ENCODE measurements around the gene GIT2.

DNA sequence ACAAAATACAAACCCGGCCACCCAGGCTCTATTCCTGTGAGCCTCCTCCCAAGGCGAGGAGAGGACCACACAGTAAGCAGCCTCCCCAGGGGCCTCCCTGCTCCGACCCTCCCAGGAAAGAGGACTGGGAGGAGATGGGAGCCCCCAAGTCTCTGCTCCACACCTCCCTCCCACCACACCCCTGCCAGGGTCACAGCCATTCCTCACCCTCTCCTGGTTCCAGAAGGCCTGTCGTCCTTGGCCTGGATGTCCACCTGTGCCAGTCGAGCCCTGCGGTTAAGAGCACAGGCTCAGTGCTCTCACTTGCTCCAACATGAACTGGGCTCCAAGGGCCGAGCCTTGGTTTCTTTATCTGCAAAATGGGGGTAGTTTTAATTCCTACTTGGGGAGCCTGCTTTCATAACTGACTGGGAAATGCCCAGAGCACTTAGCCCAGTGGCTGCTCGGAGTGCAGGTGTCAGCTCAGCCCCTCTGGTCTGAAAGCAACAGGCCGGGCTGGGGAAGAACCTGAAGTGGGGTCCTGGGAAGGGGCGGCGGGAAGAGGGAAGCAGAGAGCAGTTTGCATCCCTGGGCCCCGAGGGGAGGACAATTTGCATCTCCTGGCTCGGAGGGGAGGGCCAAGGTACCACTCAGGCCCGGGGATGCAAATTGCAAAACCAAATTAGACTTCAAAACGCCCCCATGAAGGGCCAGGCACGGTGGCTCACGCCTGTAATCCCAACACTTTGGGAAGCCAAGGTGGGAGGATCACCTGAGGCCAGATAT is 72.5 kb downstream of the GIT2 start:
- TF ChIP-seq, protein P1, sequence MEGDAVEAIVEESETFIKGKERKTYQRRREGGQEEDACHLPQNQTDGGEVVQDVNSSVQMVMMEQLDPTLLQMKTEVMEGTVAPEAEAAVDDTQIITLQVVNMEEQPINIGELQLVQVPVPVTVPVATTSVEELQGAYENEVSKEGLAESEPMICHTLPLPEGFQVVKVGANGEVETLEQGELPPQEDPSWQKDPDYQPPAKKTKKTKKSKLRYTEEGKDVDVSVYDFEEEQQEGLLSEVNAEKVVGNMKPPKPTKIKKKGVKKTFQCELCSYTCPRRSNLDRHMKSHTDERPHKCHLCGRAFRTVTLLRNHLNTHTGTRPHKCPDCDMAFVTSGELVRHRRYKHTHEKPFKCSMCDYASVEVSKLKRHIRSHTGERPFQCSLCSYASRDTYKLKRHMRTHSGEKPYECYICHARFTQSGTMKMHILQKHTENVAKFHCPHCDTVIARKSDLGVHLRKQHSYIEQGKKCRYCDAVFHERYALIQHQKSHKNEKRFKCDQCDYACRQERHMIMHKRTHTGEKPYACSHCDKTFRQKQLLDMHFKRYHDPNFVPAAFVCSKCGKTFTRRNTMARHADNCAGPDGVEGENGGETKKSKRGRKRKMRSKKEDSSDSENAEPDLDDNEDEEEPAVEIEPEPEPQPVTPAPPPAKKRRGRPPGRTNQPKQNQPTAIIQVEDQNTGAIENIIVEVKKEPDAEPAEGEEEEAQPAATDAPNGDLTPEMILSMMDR (tag by site-specific recombination; IDR thresholded peaks at IDR 0.05) = no peak
- TF ChIP-seq GLI4 (tag by site-specific recombination; IDR thresholded peaks at IDR 0.05) (no peak), ZBTB8A (tag by site-specific recombination; IDR thresholded peaks at IDR 0.05) (no peak), ZSCAN5A (tag by site-specific recombination; IDR thresholded peaks at IDR 0.05) (no peak), ZNF274 (IDR thresholded peaks at IDR 0.05; ENCODE audit: low read length) (no peak), ZNF274 (tag by site-specific recombination; IDR thresholded peaks at IDR 0.05; ENCODE audit: borderline replicate concordance) (no peak), ZNF26 (tag by site-specific recombination; IDR thresholded peaks at IDR 0.05) (no peak), ZNF350 (tag by site-specific recombination; IDR thresholded peaks at IDR 0.05) (no peak)
- TF ChIP-seq, protein P2, sequence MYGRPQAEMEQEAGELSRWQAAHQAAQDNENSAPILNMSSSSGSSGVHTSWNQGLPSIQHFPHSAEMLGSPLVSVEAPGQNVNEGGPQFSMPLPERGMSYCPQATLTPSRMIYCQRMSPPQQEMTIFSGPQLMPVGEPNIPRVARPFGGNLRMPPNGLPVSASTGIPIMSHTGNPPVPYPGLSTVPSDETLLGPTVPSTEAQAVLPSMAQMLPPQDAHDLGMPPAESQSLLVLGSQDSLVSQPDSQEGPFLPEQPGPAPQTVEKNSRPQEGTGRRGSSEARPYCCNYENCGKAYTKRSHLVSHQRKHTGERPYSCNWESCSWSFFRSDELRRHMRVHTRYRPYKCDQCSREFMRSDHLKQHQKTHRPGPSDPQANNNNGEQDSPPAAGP (tag by site-specific recombination; IDR thresholded peaks at IDR 0.05) = no peak
